NT2/D1 (cell line): Measurements from ENCODE around the gene TOP3A.

Source experiments
- YY1 ChIP-seq: IDR thresholded peaks from 2 replicates; pipeline ENCODE4 v1.6.1; 2011; ENCODE audit not compliant: insufficient read length, insufficient read depth
- ZNF274 ChIP-seq: IDR thresholded peaks from 2 replicates; pipeline ENCODE4 v1.6.1; 2011; ENCODE audit warnings: mild to moderate bottlenecking, low read depth, low read length

- TF ChIP-seq ZNF274 (no peak), YY1 (no peak)
Measured at GRCh38 chr17:18270046-18270931, 44.5 kb downstream of the TOP3A start.
